ENCODE data around the gene LRP1.

DNA sequence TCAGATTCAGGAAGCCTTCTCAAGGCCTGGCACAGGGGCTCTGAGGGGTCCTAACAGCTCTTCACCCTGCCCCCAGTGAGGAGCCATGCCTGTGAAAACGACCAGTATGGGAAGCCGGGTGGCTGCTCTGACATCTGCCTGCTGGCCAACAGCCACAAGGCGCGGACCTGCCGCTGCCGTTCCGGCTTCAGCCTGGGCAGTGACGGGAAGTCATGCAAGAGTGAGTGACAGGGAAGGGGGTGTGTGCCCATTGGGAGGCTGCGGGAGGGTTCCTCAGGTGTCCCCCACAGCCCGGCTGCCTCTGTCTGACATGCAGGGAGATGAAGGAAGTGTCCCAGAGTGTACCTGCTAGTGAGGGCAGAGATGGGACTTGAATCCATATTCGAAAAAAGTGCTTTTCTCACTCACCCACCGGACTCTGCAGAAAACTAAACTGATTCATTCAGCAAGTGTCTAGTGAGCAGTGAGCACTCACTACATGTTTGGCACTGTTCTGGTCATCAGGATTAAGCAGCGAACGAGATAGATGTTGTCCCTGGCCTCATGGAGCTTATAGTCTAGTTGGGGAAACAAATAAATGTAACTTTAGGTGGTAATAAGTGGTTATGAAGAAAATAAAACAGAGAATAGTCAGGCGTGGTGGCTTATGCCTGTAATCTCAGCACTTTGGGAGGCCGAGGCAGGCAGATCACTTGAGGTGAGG, 28.6 kb downstream of the LRP1 start:
- TF ChIP-seq CTCF (conservative IDR thresholded peaks at IDR 0.05): no peak
- no peak for TF ChIP-seq ZFX (IDR thresholded peaks at IDR 0.05)
